GM18873 (cell line): ENCODE results near the gene CUL4A.
"Not testable (repeated sequence)": the region's sequence is repeated elsewhere in the genome, so short reads cannot be mapped to it uniquely, and the experiment has no call there.

Experiments used
- ATAC-seq: cut with Tn5 transposase; IDR thresholded peaks from one replicate; pipeline ENCODE4 v1.9.1; 2021; ENCODE audit warnings: mild to moderate bottlenecking, moderate library complexity, moderate number of reproducible peaks; ENCODE audit not compliant: unreplicated experiment, low FRiP score

The CUL4A gene

GRCh38 chr13:113233101-113233500, 23.7 kb downstream of the CUL4A start:
- ATAC-seq: no peak

GRCh38 chr13:113238536-113238935, 29.1 kb downstream of the CUL4A start:
- ATAC-seq: no peak

- no peak for ATAC-seq
These were observed 29.9 kb downstream of the CUL4A start for GRCh38 chr13:113239357-113239756.

GRCh38 chr13:113239986-113240385, 30.6 kb downstream of the CUL4A start:
- no peak for ATAC-seq

GRCh38 chr13:113241623-113242022, 32.2 kb downstream of the CUL4A start:
- ATAC-seq: not testable (repeated sequence)

GRCh38 chr13:113243847-113244246, 34.4 kb downstream of the CUL4A start:
- no peak for ATAC-seq

- no peak for ATAC-seq
These were observed 36.7 kb downstream of the CUL4A start for GRCh38 chr13:113245849-113246796.

GRCh38 chr13:113252516-113253095, 43.2 kb downstream of the CUL4A start:
- no peak for ATAC-seq

GRCh38 chr13:113257908-113258307, 48.5 kb downstream of the CUL4A start:
- ATAC-seq: not testable (repeated sequence)

GRCh38 chr13:113258321-113259054, 49.1 kb downstream of the CUL4A start:
- no peak for ATAC-seq

GRCh38 chr13:113260996-113261395, 51.6 kb downstream of the CUL4A start:
- ATAC-seq: no peak

GRCh38 chr13:113263016-113263415, 53.6 kb downstream of the CUL4A start:
- not testable (repeated sequence) for ATAC-seq

- no peak for ATAC-seq
These were observed 58.4 kb downstream of the CUL4A start for GRCh38 chr13:113267642-113268405.

GRCh38 chr13:113272031-113272430, 62.6 kb downstream of the CUL4A start:
- no peak for ATAC-seq

GRCh38 chr13:113272701-113273181, 63.3 kb downstream of the CUL4A start:
- ATAC-seq: no peak

GRCh38 chr13:113273321-113273720, 63.9 kb downstream of the CUL4A start:
- no peak for ATAC-seq

- no peak for ATAC-seq
These were observed 64.6 kb downstream of the CUL4A start for GRCh38 chr13:113273851-113274590.

- no peak for ATAC-seq
These were observed 65.3 kb downstream of the CUL4A start for GRCh38 chr13:113274721-113275120.

- no peak for ATAC-seq
These were observed 66.0 kb downstream of the CUL4A start for GRCh38 chr13:113275387-113275786.

- no peak for ATAC-seq
These were observed 70.7 kb downstream of the CUL4A start for GRCh38 chr13:113280126-113280525.
